GM12872 (cell line): ENCODE results near the gene CCDC124.

ENCODE experiments used
- TF ChIP-seq, protein P1 (sequence below): IDR thresholded peaks from 3 replicates; pipeline ENCODE4 v1.5.1; 2011; ENCODE audit warnings: low read depth, mild to moderate bottlenecking, low read length, moderate library complexity; ENCODE audit not compliant: insufficient read depth

CCDC124 gene

DNA sequence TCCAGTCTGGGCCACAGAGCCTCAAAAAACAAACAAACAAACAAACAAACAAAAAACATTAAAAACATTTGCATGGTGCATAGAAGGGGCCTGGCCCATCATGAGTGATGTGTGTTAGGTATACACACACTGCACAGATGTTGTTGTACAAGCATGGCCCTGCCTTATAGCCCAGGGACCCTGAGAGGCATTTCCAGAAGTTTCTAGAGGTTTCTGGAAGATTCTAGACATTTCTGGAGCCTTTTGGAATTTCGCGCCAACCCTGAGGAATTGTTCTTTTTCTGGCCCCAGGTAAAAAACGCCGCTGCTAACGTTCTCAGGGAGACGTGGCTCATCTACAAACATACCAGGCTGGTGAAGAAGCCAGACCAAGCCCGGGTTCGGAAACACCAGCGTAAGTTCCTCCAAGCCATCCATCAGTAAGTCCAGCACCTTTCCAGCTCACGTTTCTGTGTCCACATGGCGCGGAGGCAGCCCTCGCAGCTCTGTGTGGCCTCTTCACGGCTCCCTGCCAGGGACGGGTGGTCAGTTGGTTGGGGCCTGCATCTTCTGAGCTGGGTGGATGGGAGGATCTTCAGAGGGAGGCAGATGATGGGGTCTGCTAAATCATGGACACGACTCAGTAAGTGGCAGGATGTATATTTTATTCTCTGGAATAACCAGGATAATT lies 56.7 kb downstream of the CCDC124 start:
- TF ChIP-seq, protein P1, sequence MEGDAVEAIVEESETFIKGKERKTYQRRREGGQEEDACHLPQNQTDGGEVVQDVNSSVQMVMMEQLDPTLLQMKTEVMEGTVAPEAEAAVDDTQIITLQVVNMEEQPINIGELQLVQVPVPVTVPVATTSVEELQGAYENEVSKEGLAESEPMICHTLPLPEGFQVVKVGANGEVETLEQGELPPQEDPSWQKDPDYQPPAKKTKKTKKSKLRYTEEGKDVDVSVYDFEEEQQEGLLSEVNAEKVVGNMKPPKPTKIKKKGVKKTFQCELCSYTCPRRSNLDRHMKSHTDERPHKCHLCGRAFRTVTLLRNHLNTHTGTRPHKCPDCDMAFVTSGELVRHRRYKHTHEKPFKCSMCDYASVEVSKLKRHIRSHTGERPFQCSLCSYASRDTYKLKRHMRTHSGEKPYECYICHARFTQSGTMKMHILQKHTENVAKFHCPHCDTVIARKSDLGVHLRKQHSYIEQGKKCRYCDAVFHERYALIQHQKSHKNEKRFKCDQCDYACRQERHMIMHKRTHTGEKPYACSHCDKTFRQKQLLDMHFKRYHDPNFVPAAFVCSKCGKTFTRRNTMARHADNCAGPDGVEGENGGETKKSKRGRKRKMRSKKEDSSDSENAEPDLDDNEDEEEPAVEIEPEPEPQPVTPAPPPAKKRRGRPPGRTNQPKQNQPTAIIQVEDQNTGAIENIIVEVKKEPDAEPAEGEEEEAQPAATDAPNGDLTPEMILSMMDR, result no peak

DNA sequence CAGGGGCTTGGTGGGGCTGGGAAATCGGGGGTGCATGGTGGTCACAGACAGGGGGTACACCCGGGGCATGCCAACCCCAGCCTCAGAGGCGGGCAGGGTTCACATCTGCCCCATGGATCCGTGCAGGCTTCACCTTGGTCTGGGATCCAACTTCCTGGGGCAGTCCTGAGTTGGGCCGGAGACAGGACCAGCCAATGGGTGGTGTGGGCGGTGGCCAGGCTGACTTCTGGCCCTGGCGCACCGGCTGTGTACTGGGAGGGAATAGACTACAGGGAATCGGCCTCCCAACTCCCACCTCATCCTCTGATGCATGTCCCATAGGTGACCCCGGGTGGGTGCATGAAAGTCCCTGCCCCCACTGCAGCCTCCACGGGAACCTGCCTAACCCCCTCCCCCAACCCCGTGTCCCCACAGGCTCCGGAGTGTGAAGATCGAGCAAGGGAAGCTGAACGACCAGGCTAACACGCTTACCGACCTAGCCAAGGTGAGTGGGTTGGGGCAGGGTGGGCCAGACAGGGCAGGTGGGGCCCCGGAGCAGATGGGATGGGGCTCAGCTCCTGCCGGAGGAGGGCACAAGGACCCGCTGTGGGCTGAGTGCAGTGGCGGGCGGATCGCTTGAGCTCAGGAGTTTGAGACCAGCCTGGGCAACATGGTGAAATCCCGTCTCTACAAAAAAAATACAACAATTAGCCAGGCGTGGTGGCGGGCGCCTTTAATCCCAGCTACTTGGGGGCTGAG lies 60.4 kb downstream of the CCDC124 start:
- TF ChIP-seq, protein P1, result no peak
